Stimulated activated CD4-positive, alpha-beta T cell treated with anti-CD3 and anti-CD28 coated beads, Interleukin-1b, Interleukin-23, amount 100 ng/mL, for 4 hours (primary cell): ENCODE results near the gene PSMB7.

Experiments used
- DNase-seq, 2 donors: peaks; one replicate each; pipeline ENCODE4 v3.0.0-alpha.2; 2020; ENCODE audit warnings: low read depth in 2 of 2

The PSMB7 gene

GRCh38 chr9:124384210-124384609 lies 31.0 kb downstream of the PSMB7 start:
- no peak for DNase-seq

DNA sequence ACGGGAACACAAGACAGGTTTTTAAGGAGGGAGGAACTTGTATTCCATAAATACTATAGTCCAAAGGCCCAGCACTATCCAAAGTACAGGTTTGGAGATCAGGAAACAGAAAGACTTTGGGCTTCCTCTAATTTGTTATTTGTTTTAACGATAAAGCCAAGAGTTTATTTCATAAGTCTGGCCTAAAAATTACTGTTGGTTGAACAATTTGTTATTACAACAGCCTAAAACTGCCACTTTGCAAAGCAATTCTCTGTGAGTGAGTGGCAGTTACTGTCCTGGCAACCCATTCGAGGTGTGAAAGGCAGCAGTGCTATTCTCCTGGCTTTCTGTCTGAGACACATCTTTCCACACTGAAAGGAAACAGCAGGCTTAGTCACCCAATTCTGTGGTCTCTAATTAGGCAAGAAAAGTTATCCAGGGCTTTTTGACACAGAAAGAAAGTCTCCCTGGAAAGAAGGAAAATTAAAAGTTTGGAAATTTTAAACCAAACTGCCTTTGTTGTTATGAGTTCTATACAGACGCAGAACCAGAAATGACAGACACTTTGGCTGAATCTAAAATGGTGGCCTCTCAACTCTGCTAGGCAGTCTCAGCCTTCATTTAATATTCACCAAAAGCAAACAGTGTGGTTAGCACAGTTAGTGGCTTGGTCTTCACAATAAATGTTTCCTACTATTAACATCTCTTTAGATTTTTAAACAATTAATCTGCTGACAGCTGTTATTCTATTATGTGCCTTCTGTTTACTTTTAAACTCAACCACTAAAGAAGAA lies 33.9 kb downstream of the PSMB7 start:
- no peak for DNase-seq

- no peak for DNase-seq
Observed at GRCh38 chr9:124377551-124378406, 37.5 kb downstream of the PSMB7 start.

DNA sequence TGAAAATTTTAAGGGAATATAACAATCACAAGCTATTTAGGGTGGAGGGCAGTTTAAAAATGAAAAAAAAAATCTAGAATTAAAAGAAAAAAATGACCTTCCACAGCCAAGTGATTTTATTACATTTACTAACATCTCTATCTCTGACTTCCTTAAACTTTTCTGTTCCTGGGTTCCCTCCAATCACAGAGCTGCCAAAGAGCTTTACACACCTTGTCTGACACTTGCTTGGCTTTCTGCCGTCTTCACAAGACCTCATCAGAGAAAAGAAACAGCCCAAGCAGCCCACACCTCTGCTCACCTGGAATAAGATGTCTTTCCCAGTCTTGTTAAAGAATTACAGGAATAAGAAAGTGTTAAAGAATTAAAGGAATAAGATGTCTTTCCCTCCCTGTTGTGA lies 38.9 kb downstream of the PSMB7 start:
- DNase-seq = no peak

- DNase-seq = no peak
Observed at GRCh38 chr9:124375726-124376125, 39.5 kb downstream of the PSMB7 start.

DNA sequence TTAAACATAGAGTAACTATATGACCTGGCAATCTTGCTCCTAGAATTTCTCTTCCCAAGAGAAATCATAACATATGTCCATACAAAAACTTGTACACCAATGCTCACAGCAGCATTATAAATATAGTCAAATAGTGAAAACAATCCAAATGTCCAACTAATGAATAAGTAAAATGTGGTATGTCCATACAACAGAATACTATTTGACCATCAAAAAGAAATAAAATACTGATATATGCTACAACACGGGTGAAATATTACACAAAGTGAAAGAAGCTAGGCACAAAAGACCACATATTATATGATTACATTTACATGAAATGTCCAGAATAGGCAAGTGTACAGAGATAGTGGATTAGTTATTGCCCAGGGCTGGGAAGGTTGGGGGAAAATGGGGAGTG lies 41.4 kb downstream of the PSMB7 start:
- no peak for DNase-seq

- no peak for DNase-seq
Observed at GRCh38 chr9:124373386-124373785, 41.9 kb downstream of the PSMB7 start.

DNA sequence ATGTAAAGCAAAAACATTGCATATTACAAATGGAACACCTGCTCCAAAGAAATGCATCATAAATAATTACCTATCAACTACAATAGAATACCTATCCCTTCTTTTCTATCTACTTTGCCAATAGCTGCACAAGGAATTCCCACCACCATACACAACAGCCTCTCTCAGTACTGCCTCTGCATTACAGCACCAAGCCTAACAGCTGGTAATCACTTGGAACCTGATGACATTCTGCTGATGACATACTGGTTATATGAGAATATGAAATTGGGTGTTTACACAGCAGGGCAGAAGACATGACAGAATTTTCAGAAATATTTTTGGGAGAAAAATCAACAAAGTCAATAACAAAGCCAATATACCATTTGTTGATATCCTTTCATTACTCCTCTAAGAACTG lies 43.2 kb downstream of the PSMB7 start:
- DNase-seq = no peak

DNA sequence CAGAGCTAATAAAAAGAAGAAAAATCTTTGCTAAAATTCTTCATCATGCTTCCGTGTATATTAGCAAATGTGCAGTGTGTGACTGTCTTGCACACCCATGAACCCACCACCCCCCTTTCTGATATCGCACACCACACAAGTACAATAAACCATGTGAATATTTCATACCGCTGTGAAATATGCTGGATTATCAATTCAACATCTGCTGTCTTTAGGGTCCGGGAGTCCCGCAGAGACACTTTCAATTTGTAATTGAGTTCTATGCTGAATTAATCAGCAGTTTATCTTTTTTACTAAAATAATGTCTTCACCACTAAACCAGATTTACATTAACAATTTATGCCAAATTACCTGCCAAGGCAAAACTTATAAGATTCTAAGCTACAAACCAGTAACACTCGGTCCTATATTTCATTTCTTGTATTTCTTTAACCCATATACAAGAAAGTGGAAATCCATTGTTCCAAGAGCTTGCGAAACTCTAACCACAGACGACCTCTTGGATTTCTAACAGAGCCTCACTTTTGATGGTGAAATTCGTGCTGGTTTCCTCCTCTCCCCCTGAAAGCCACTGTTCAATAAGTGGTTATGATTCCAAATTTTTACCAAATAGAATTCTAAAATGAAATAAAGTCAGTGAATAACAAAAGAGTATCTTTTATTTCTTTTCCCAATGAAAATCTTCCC lies 44.2 kb downstream of the PSMB7 start:
- no peak for DNase-seq

GRCh38 chr9:124369231-124369797 lies 45.9 kb downstream of the PSMB7 start:
- no peak for DNase-seq

DNA sequence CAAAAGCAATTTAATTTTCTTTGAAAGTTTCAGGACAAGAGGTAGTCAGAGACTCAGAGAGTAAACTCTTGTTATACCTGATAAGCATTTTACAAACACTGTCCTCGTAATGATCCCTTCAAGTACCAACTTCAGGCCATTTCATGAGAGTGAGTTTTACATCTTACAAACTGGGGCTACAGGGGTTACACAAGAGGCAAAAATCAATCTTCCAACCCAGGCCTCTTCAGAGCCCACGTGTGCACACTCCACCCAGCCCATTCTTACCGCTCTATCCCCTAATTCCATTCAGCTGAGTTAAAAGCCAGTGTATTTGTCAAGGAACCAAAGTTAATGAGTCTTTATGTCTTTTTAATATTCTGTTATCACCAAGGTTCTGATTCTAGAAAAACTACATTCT lies 46.5 kb downstream of the PSMB7 start:
- no peak for DNase-seq

DNA sequence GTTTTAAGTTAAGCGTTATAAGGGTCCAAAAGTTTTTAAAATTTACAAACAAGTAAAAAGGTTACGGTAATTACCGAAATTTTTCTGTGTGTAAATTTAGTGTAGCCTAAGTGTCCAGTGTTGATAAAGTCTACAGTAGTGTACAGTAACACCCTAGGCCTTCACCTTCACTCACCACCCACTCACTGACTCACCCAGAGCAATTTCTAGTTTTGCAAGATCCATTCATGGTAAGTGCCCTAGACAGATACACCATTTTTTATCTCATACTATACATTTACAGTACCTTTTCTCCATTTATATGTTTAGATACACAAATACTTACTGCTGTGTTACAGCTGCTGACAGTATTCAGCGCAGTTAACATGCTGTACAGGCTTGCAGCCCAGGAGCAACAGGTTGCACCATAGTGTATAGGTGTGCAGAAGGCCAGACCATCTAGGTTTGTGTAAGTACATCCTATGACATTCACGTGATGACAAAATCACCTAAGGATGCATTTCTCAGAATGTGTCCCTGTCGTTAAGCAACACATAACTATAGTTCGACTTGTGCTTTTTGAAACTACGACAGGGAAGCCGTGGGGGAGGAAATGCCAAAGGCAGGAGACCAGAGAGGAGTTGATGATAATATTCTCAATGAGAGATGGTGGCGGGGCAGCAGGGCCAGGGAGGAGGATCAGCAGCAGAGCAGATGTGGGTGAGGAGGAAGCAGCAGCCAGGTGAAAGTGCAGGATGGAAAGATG lies 48.6 kb downstream of the PSMB7 start:
- no peak for DNase-seq

DNA sequence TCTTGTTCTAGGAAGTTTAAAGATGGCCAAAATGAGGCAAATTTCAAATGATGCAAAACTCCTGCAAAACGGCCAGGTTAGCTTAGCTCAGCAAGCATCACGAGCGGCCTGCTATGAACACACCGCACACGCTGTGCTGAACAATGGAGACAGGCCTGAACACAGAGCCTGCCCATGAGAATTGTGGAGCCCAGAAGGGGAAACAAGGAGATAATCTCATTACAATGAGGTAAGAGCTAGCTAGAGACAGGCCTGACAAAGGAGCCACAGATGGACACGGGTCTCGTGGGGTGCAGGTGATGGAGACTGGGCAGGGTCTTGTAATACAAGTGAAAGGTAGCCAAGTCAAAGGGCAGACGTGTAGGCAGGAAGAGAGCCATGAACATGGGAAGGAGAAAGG lies 50.2 kb downstream of the PSMB7 start:
- DNase-seq = no peak

- DNase-seq = no peak
Observed at GRCh38 chr9:124364141-124364540, 51.1 kb downstream of the PSMB7 start.

GRCh38 chr9:124363326-124364096 lies 51.7 kb downstream of the PSMB7 start:
- no peak for DNase-seq

- no peak for DNase-seq
Observed at GRCh38 chr9:124361128-124361527, 54.1 kb downstream of the PSMB7 start.

- no peak for DNase-seq
Observed at GRCh38 chr9:124359855-124360678, 55.2 kb downstream of the PSMB7 start.

GRCh38 chr9:124359426-124359825 lies 55.8 kb downstream of the PSMB7 start:
- no peak for DNase-seq

DNA sequence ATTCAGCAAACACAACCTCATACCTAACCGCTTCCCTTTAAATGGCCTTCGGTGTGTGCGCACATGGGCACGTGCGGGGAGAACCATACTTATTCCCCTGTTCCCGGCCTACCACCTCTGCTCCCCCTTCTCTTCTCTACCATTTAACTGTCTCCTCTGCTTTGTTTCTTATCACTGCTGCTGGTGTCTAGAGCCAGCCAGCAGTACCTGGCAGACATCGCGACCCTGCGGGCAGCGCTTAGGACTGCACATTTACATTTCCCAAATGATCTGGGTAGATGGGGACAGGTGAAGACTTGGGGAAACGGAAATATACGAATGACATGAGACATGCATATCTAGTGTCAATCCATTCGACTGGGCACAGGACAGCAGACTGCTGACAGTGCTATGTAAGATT lies 56.6 kb downstream of the PSMB7 start:
- no peak for DNase-seq
